H1 (cell line): ENCODE measurements around the gene ABLIM1. TPM values are rescaled to one million over a fixed set of nuclear protein-coding genes. Genes with fewer than 3 reads are reported as not detected.

Experiments used
- ATF3 ChIP-seq: IDR thresholded peaks from 2 replicates; pipeline ENCODE4 v1.6.1; 2011; ENCODE audit warnings: low read depth, mild to moderate bottlenecking, low read length; ENCODE audit not compliant: insufficient read depth
- BRCA1 ChIP-seq: IDR thresholded peaks from 2 replicates; pipeline ENCODE4 v1.6.1; 2012; ENCODE audit warnings: low read depth, low read length, improper control_type of control experiment
- CEBPB ChIP-seq: IDR thresholded peaks from 2 replicates; pipeline ENCODE4 v1.6.1; 2012; ENCODE audit warnings: low read depth, low read length
- CHD1 ChIP-seq: IDR thresholded peaks from 2 replicates; pipeline ENCODE4 v1.6.1; 2012; ENCODE audit warnings: low read depth, low read length, improper control_type of control experiment
- CTCF ChIP-seq, 3 experiments: IDR thresholded peaks; 1 replicate in 2 of 3; 2 replicates in 1 of 3; pipeline versions ENCODE4 v1.5.1 to v1.6.1; 2011; ENCODE audit warnings: low read length in 3 of 3, mild to moderate bottlenecking in 3 of 3, inconsistent platforms in 2 of 3, low read depth in 1 of 3, moderate library complexity in 1 of 3; ENCODE audit not compliant: insufficient read depth in 1 of 3; ENCODE audit errors: control extremely low read depth in 1 of 3
- HDAC2 ChIP-seq, 2 experiments: fragments of 300-600 bp in 1 of 2; sonication (generic) in 1 of 2; IDR thresholded peaks; 2 replicates each; pipeline ENCODE4 v1.6.1; 2011 to 2012; ENCODE audit warnings: low read depth in 2 of 2, low read length in 2 of 2, mild to moderate bottlenecking in 2 of 2, moderate library complexity in 2 of 2, borderline replicate concordance in 1 of 2, inconsistent platforms in 1 of 2
- polyA plus RNA-seq, 7 experiments: library from polyadenylated mRNA; depleted of rRNA in 3 of 7; stranded (reverse) in 5 of 7; unstranded in 2 of 7; fragments of >200 nt in 5 of 7; fragments of 200-250 nt in 2 of 7; gene quantifications; 1 replicate in 5 of 7; 2 replicates in 1 of 7; 4 replicates in 1 of 7; pipeline versions ENCODE4 v1.2.1 to v1.2.3, GENCODE V29; 2011 to 2013; ENCODE audit warnings: missing spikeins in 2 of 7, mixed read lengths in 2 of 7
- total RNA-seq: library from RNA; stranded (reverse); fragmentation: NEBNext Ultra II Directional; extraction: Animal tissue kit (Norgen Biotek cat#: 25700); gene quantifications from 2 replicates; pipeline ENCODE4 v1.2.1, GENCODE V29; 2021

Gene ABLIM1
- total and polyA plus RNA-seq, 2 of the 8 experiments (the other 6 are each of a cell fraction or from before 2014, with no cell fraction given): 51.2 to 51.7 TPM

- TF ChIP-seq HDAC2 (IDR thresholded peaks at IDR 0.05; ENCODE audit: borderline replicate concordance in 1 of 2, low read depth in 2 of 2, low read length in 2 of 2) (no peak), CTCF (IDR thresholded peaks at IDR 0.05; ENCODE audit: control extremely low read depth in 1 of 3, insufficient read depth in 1 of 3, low read depth in 1 of 3, low read length in 3 of 3) (no peak), ATF3 (no peak), BRCA1 (no peak), CEBPB (no peak), CHD1 (no peak)
These were observed 10.4 kb downstream of the ABLIM1 start (continued) for GRCh38 chr10:114647545-114648138.
